K562 (cell line): ENCODE results near the gene VWF. TPM values are rescaled to one million over a fixed set of nuclear protein-coding genes. Genes with fewer than 3 reads are reported as not detected.

Experiments used
- ATAC-seq: fragments of 200-7000 bp; cut with Tn5 transposase; 3 replicates; pipeline ENCODE4 v1.9.1; 2020; ENCODE audit warnings: moderate library complexity
- BruUV-seq: library from RNA; stranded (reverse); fragments of 400-500 nt; replicated peaks from 2 replicates; lab custom pipeline; 2021; lab: Mats Ljungman, UMichigan
- CTCF ChIA-PET: fragments of 300-600 bp; formaldehyde crosslinking; extraction: SDS; loops from one replicate; lab custom pipeline; 2021; ENCODE audit warnings: low intra/inter-chr PET ratio; lab: Yijun Ruan, JAX
- POLR2A ChIA-PET: fragments of 300-600, 350-650 bp; sonication (Branson Sonifier 250); formaldehyde crosslinking; extraction: SDS; loops from one replicate; lab custom pipeline; 2021; ENCODE audit warnings: antibody characterized with exemption, inconsistent platforms; lab: Yijun Ruan, JAX
- DNase-seq, 4 experiments: peaks; one replicate each; pipeline versions ENCODE4 v3.0.0 to v3.0.0-alpha.2; 2011 to 2018; ENCODE audit warnings: low spot score in 3 of 4, mixed read lengths in 3 of 4; ENCODE audit errors: extremely low read depth in 1 of 4
- FAIRE-seq: peaks from 2 replicates; lab custom pipeline; 2011; peaks lifted over from hg19 to GRCh38; lab: Jason Lieb, UNC
- H2AFZ ChIP-seq: 2 replicates; pipeline ENCODE4 v1.6.0; 2011; ENCODE audit warnings: low read depth, low read length, control low read depth, inconsistent platforms
- H3K27ac ChIP-seq: fragments of 200-600 bp; 3 replicates; pipeline ENCODE4 v1.8.0; 2011; ENCODE audit warnings: low read depth, mild to moderate bottlenecking, control low read depth, inconsistent platforms, low read length, moderate library complexity, mixed read lengths; ENCODE audit errors: extremely low read depth
- H3K27me3 ChIP-seq, 2 experiments: fragments of 300-600 bp in 1 of 2; 2 replicates in 1 of 2; 3 replicates in 1 of 2; pipeline versions ENCODE4 v1.6.0 to v1.8.0; 2011; ENCODE audit warnings: inconsistent platforms in 2 of 2, low read length in 2 of 2, mild to moderate bottlenecking in 1 of 2, mixed read lengths in 1 of 2, moderate library complexity in 1 of 2; ENCODE audit not compliant: control insufficient read depth in 2 of 2, insufficient read depth in 2 of 2
- H3K36me3 ChIP-seq: fragments of 300-600 bp; 3 replicates; pipeline ENCODE4 v1.8.0; 2011; ENCODE audit warnings: mild to moderate bottlenecking, low read length, inconsistent platforms; ENCODE audit not compliant: control insufficient read depth, insufficient read depth
- H3K4me1 ChIP-seq, 2 experiments: fragments of 200-600 bp in 1 of 2; replicated peaks in 1 of 2; 2 replicates in 1 of 2; 3 replicates in 1 of 2; pipeline versions ENCODE4 v1.5.1 to v1.8.0; 2011; ENCODE audit warnings: inconsistent platforms in 2 of 2, low read length in 2 of 2, mild to moderate bottlenecking in 1 of 2, mixed read lengths in 1 of 2, moderate library complexity in 1 of 2; ENCODE audit not compliant: control insufficient read depth in 2 of 2, insufficient read depth in 2 of 2
- H3K4me2 ChIP-seq: 2 replicates; pipeline ENCODE4 v1.6.1; 2011; ENCODE audit warnings: low read length, control low read depth, inconsistent platforms, mixed read lengths; ENCODE audit not compliant: insufficient read depth
- H3K4me3 ChIP-seq: fragments of 200-600 bp; sonication (generic), shearing (Covaris generic); 2 replicates; pipeline ENCODE4 v1.5.1; 2016; ENCODE audit warnings: control low read depth, inconsistent platforms
- H3K79me2 ChIP-seq: fragments of 200-600 bp; 3 replicates; pipeline ENCODE4 v1.8.0; 2011; ENCODE audit warnings: low read length, inconsistent platforms; ENCODE audit not compliant: control insufficient read depth, insufficient read depth
- H3K9ac ChIP-seq, 2 experiments: 2 replicates each; pipeline versions ENCODE4 v1.6.0 to v1.6.1; 2011; ENCODE audit warnings: low read depth in 2 of 2, low read length in 2 of 2, control low read depth in 1 of 2, inconsistent platforms in 1 of 2, mild to moderate bottlenecking in 1 of 2, mixed read lengths in 1 of 2; ENCODE audit not compliant: insufficient read depth in 1 of 2
- H3K9me1 ChIP-seq: one replicate; pipeline ENCODE4 v1.6.0; 2011; ENCODE audit warnings: inconsistent platforms, mild to moderate bottlenecking, low read length, moderate library complexity; ENCODE audit not compliant: control insufficient read depth, insufficient read depth
- H3K9me3 ChIP-seq: replicated peaks from 2 replicates; pipeline ENCODE4 v1.5.1; 2011; ENCODE audit warnings: low read depth, low read length, inconsistent platforms; ENCODE audit not compliant: control insufficient read depth, insufficient read depth
- H4K20me1 ChIP-seq: replicated peaks from 2 replicates; pipeline ENCODE4 v1.6.1; 2011; ENCODE audit warnings: low read length, inconsistent platforms, mixed read lengths; ENCODE audit not compliant: control insufficient read depth, insufficient read depth
- HNRNPL ChIP-seq: fragments of 200-400 bp; formaldehyde crosslinking; IDR thresholded peaks from 2 replicates; pipeline ENCODE4 v1.6.1; 2017; ENCODE audit warnings: low read depth, mild to moderate bottlenecking, low read length
- NFIX ChIP-seq: fragments of 250-450 bp; sonication (Bioruptor Pico); IDR thresholded peaks from 2 replicates; pipeline ENCODE4 v1.4.0; 2020; ENCODE audit warnings: low read depth, mild to moderate bottlenecking, moderate library complexity
- ZNF639 ChIP-seq, 2 experiments: fragments of 200-800 bp in 1 of 2; sonication (Bioruptor generic) in 1 of 2; sonication (generic) in 1 of 2; formaldehyde crosslinking in 1 of 2; IDR thresholded peaks in 1 of 2; conservative IDR thresholded peaks in 1 of 2; 2 replicates each; pipeline versions ENCODE4 v1.5.0 to v1.6.1; 2016 to 2020; ENCODE audit warnings: missing compliant biosample characterization in 1 of 2, missing genetic modification characterization in 1 of 2, missing genetic modification reagents in 1 of 2
- ZNF766 ChIP-seq: fragments of 200-800 bp; sonication (Bioruptor generic); conservative IDR thresholded peaks from 2 replicates; pipeline ENCODE4 v1.6.1; 2016; ENCODE audit warnings: missing genetic modification characterization, missing compliant biosample characterization
- WGBS: fragments of 100-300 bp; shearing (Covaris generic); methylation state at CpG from one replicate; pipeline ENCODE4 v1.1.6; 2016; ENCODE audit warnings: low coverage, mixed read lengths; ENCODE audit not compliant: insufficient coverage; ENCODE audit errors: missing lambda C conversion rate; 5-methylcytosine and 5-hydroxymethylcytosine counted together
- in situ Hi-C: fragments of 300-500 bp; cut with MboI; formaldehyde crosslinking; loops from 4 replicates; pipeline ENCODE4 v1.15.0; 2018; ENCODE audit warnings: inconsistent platforms, mixed read lengths
- intact Hi-C: fragments of 100-400 bp; cut with micrococcal nuclease; formaldehyde crosslinking; loops from 2 replicates; pipeline ENCODE4 v1.14.2; 2022
- polyA plus RNA-seq, 8 experiments: library from polyadenylated mRNA; depleted of rRNA in 4 of 8; stranded (reverse) in 5 of 8; unstranded in 3 of 8; fragments of >200 nt; fragmentation: Nextera tagmentation in 2 of 8; fragmentation: Illumina TruSeq in 1 of 8; extraction: Ambion mirVana in 2 of 8; extraction: Trizol in 1 of 8; gene quantifications; 2 replicates each; pipeline versions ENCODE4 v1.2.1 to v1.2.3, GENCODE V29; 2011 to 2014; ENCODE audit warnings: inconsistent platforms in 1 of 8, missing spikeins in 1 of 8
- total RNA-seq, 7 experiments: library from RNA; depleted of rRNA in 6 of 7; stranded (reverse); fragments of >200 nt in 6 of 7; fragmentation: Illumina TruSeq in 2 of 7; extraction: Trizol in 2 of 7; gene quantifications; 2 replicates each; pipeline versions ENCODE4 v1.2.1 to v1.2.3, GENCODE V29; 2011 to 2021; ENCODE audit warnings: low replicate concordance in 1 of 7

Gene VWF
- total and polyA plus RNA-seq, 9 of the 15 experiments (the other 6 are each of a cell fraction or from before 2014, with no cell fraction given): 0.53 TPM; not detected in 8

- in situ Hi-C loops: no loop called here
- no peak for TF ChIP-seq ZNF639 (CRISPR knock-in tag; conservative IDR thresholded peaks at IDR 0.05 in 1 of 2, IDR thresholded peaks at IDR 0.05 in 1 of 2)
- TF ChIP-seq NFIX: no peak
- no peak for TF ChIP-seq ZNF766 (CRISPR knock-in tag)
- no peak for TF ChIP-seq HNRNPL
- ChIA-PET CTCF (no interaction called here), POLR2A (interaction anchor here (0.6 kb wide), 1 partner anchor 1752 kb away, joined by 3 read pairs; no protein-coding TSS in a partner anchor)
- no peak overlapping the region for H3K9ac ChIP-seq
- no peak for DNase-seq
- no peaks in the 10 kb centered on the region for H3K9me3 ChIP-seq
- H2AFZ ChIP-seq: no peak overlapping the region
- no peak for ATAC-seq
- WGBS: 5% methylated on average over 10 of the region's 11 CpGs
- H3K27ac ChIP-seq: no peak overlapping the region
- H3K4me2 ChIP-seq: no peak overlapping the region
- H3K79me2 ChIP-seq: no peaks in the 10 kb centered on the region
- H3K36me3 ChIP-seq: no peaks in the 10 kb centered on the region
- no peak overlapping the region for H3K4me3 ChIP-seq
- H3K4me1 ChIP-seq: no peaks in the 10 kb centered on the region; a peak in 2 of 5 replicates
- H4K20me1 ChIP-seq: no peaks in the 10 kb centered on the region
- BruUV-seq: no TSS peak
- no peaks in the 10 kb centered on the region for H3K9me1 ChIP-seq
- no peak for FAIRE-seq
- intact Hi-C loops: no loop called here
- peaks cover 10 to 49% of the 10 kb centered on the region in 2 experiments for H3K27me3 ChIP-seq
Measured at GRCh38 chr12:6113691-6114475, 10.6 kb downstream of the VWF start.
